SK-N-SH treated with all-trans-retinoic acid at 6 μM for 48 hours (cell line): Measurements from ENCODE around the gene EPHB2.
A peak's percentile ranks its signal among the peaks of the same experiment; 100 is the strongest.

Source experiments
- ATAC-seq: fragments of 200-7000 bp; cut with Tn5 transposase; 3 replicates; pipeline ENCODE4 v1.9.1; 2020; ENCODE audit warnings: mild to moderate bottlenecking, moderate library complexity
- ARNTL ChIP-seq: fragments of 450-650 bp; formaldehyde crosslinking; IDR thresholded peaks from 2 replicates; pipeline ENCODE4 v1.5.0; 2020; ENCODE audit warnings: low read depth, mild to moderate bottlenecking, moderate library complexity, borderline replicate concordance
- BACH2 ChIP-seq: fragments of 250-450 bp; sonication (Bioruptor Pico); IDR thresholded peaks from 2 replicates; pipeline ENCODE4 v1.9.0; 2021; ENCODE audit warnings: mild to moderate bottlenecking, borderline replicate concordance
- CREB5 ChIP-seq: fragments of 250-450 bp; sonication (Bioruptor Pico); IDR thresholded peaks from 2 replicates; pipeline ENCODE4 v1.5.1; 2020; ENCODE audit warnings: low read depth, mild to moderate bottlenecking, moderate library complexity
- CSDC2 ChIP-seq: fragments of 250-450 bp; sonication (Bioruptor Pico); IDR thresholded peaks from 2 replicates; pipeline ENCODE4 v1.5.0; 2020; ENCODE audit warnings: mild to moderate bottlenecking, moderate library complexity
- ESRRG ChIP-seq: fragments of 250-450 bp; sonication (Bioruptor Pico); IDR thresholded peaks from 2 replicates; pipeline ENCODE4 v1.6.1; 2021; ENCODE audit warnings: mild to moderate bottlenecking
- GLIS3 ChIP-seq: fragments of 250-450 bp; sonication (Bioruptor Pico); IDR thresholded peaks from 2 replicates; pipeline ENCODE4 v1.5.0; 2020; ENCODE audit warnings: mild to moderate bottlenecking, moderate library complexity
- ISL1 ChIP-seq: fragments of 250-450 bp; sonication (Bioruptor Pico); IDR thresholded peaks from 2 replicates; pipeline ENCODE4 v2.1.2; 2022; ENCODE audit warnings: mild to moderate bottlenecking, moderate library complexity
- OSR1 ChIP-seq: fragments of 250-450 bp; sonication (Bioruptor Pico); IDR thresholded peaks from 2 replicates; pipeline ENCODE4 v1.8.0; 2022; ENCODE audit warnings: moderate library complexity, mild to moderate bottlenecking, inconsistent platforms
- PPARA ChIP-seq: fragments of 250-450 bp; sonication (Bioruptor Pico); IDR thresholded peaks from 2 replicates; pipeline ENCODE4 v1.5.0; 2020; ENCODE audit warnings: mild to moderate bottlenecking, borderline replicate concordance
- RARB ChIP-seq: fragments of 250-450 bp; sonication (Bioruptor Pico); IDR thresholded peaks from 2 replicates; pipeline ENCODE4 v1.8.0; 2021; ENCODE audit warnings: mild to moderate bottlenecking, moderate library complexity
- SNAI2 ChIP-seq: fragments of 250-450 bp; sonication (Bioruptor Pico); IDR thresholded peaks from 2 replicates; pipeline ENCODE4 v1.5.0; 2020; ENCODE audit warnings: mild to moderate bottlenecking, moderate library complexity
- TCF4 ChIP-seq: fragments of 250-450 bp; sonication (Bioruptor Pico); IDR thresholded peaks from 2 replicates; pipeline ENCODE4 v1.8.0; 2021; ENCODE audit warnings: mild to moderate bottlenecking, moderate library complexity, borderline replicate concordance
- TOX ChIP-seq: fragments of 250-450 bp; sonication (Bioruptor Pico); IDR thresholded peaks from 2 replicates; pipeline ENCODE4 v1.8.0; 2021; ENCODE audit warnings: mild to moderate bottlenecking, moderate library complexity, borderline replicate concordance
- TSHZ2 ChIP-seq: fragments of 250-450 bp; sonication (Bioruptor Pico); IDR thresholded peaks from 2 replicates; pipeline ENCODE4 v1.5.0; 2020; ENCODE audit warnings: mild to moderate bottlenecking, moderate library complexity
- ZC3H10 ChIP-seq: fragments of 250-450 bp; sonication (Bioruptor Pico); IDR thresholded peaks from 2 replicates; pipeline ENCODE4 v1.5.1; 2021; ENCODE audit warnings: mild to moderate bottlenecking, moderate library complexity
- ZFP3 ChIP-seq: fragments of 250-450 bp; sonication (Bioruptor Pico); IDR thresholded peaks from 2 replicates; pipeline ENCODE4 v1.5.0; 2020; ENCODE audit warnings: mild to moderate bottlenecking, moderate library complexity
- ZFP30 ChIP-seq: fragments of 450-650 bp; formaldehyde crosslinking; IDR thresholded peaks from 2 replicates; pipeline ENCODE4 v1.5.0; 2022; ENCODE audit warnings: mild to moderate bottlenecking, moderate library complexity
- ZNF565 ChIP-seq: fragments of 450-650 bp; formaldehyde crosslinking; conservative IDR thresholded peaks from 2 replicates; pipeline ENCODE4 v1.5.0; 2020; ENCODE audit warnings: low read depth, mild to moderate bottlenecking, moderate library complexity
- ZNF70 ChIP-seq: fragments of 450-650 bp; formaldehyde crosslinking; IDR thresholded peaks from 2 replicates; pipeline ENCODE4 v1.5.0; 2020; ENCODE audit warnings: mild to moderate bottlenecking, moderate library complexity
- ZNF8 ChIP-seq: fragments of 450-650 bp; formaldehyde crosslinking; IDR thresholded peaks from 2 replicates; pipeline ENCODE4 v1.5.0; 2020; ENCODE audit warnings: mild to moderate bottlenecking, moderate library complexity
- TF ChIP-seq, protein P1 (sequence below): fragments of 250-450 bp; sonication (Bioruptor Pico); IDR thresholded peaks from 2 replicates; pipeline ENCODE4 v1.8.0; 2021; ENCODE audit warnings: low read depth, mild to moderate bottlenecking, moderate library complexity, borderline replicate concordance
- TF ChIP-seq, protein P2 (sequence below): fragments of 250-450 bp; sonication (Bioruptor Pico); IDR thresholded peaks from 2 replicates; pipeline ENCODE4 v1.5.1; 2021; ENCODE audit warnings: mild to moderate bottlenecking, moderate library complexity

The EPHB2 gene

DNA sequence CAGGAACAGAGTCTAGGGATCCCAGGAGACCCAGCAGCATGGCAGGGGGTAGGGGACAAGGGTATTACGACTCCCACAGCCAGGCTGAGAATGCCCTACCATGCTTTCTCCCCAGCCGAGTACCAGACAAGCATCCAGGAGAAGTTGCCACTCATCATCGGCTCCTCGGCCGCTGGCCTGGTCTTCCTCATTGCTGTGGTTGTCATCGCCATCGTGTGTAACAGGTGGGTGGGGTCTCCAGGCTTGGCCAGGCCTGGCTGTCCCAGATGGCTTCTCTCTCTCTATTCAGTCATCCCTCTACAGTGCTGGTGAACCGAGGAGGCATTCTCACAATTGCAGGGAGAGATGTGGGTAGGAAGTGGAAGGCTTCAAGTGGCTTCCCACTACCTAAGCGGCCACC is 184.7 kb downstream of the EPHB2 start:
- ATAC-seq = no peak
- TF ChIP-seq ARNTL (CRISPR knock-in tag) (no peak), OSR1 (no peak), ZNF565 (CRISPR knock-in tag) (no peak), ESRRG (CRISPR knock-in tag) (no peak)

- ATAC-seq = no peak; the same call in 2 of the 3 replicates
- TF ChIP-seq RARB (CRISPR knock-in tag) = no peak
- TF ChIP-seq ESRRG (CRISPR knock-in tag) = no peak
- no peak for TF ChIP-seq SNAI2 (CRISPR knock-in tag)
- TF ChIP-seq ZFP30 (CRISPR knock-in tag) = no peak
- no peak for TF ChIP-seq CREB5 (CRISPR knock-in tag)
- no peak for TF ChIP-seq TCF4 (CRISPR knock-in tag)
- TF ChIP-seq, protein P1, sequence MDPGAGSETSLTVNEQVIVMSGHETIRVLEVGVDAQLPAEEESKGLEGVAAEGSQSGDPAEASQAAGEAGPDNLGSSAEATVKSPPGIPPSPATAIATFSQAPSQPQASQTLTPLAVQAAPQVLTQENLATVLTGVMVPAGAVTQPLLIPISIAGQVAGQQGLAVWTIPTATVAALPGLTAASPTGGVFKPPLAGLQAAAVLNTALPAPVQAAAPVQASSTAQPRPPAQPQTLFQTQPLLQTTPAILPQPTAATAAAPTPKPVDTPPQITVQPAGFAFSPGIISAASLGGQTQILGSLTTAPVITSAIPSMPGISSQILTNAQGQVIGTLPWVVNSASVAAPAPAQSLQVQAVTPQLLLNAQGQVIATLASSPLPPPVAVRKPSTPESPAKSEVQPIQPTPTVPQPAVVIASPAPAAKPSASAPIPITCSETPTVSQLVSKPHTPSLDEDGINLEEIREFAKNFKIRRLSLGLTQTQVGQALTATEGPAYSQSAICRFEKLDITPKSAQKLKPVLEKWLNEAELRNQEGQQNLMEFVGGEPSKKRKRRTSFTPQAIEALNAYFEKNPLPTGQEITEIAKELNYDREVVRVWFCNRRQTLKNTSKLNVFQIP (CRISPR knock-in tag) = no peak
- no peak for TF ChIP-seq ZFP3
- no peak for TF ChIP-seq PPARA (CRISPR knock-in tag)
- TF ChIP-seq ARNTL (CRISPR knock-in tag) = no peak
- TF ChIP-seq TOX (CRISPR knock-in tag) = no peak
- TF ChIP-seq ZNF8 (CRISPR knock-in tag) = no peak
- TF ChIP-seq BACH2 = no peak
- TF ChIP-seq ZNF565 (CRISPR knock-in tag) = no peak
- no peak for TF ChIP-seq CSDC2
- no peak for TF ChIP-seq ISL1 (CRISPR knock-in tag)
- TF ChIP-seq ZC3H10 (CRISPR knock-in tag) = no peak
Observed at GRCh38 chr1:22896184-22896583, 185.5 kb downstream of the EPHB2 start.

GRCh38 chr1:22900451-22900850 is 189.8 kb downstream of the EPHB2 start:
- no peak for ATAC-seq
- TF ChIP-seq ISL1 (CRISPR knock-in tag) (no peak), GLIS3 (no peak), ZC3H10 (CRISPR knock-in tag) (no peak), TOX (CRISPR knock-in tag) (no peak), PPARA (CRISPR knock-in tag) (no peak), ZFP3 (no peak), BACH2 (no peak), ZNF8 (CRISPR knock-in tag) (no peak), CSDC2 (no peak), ZNF565 (CRISPR knock-in tag) (no peak), CREB5 (CRISPR knock-in tag) (no peak), OSR1 (no peak)

GRCh38 chr1:22903113-22903512 is 192.5 kb downstream of the EPHB2 start:
- ATAC-seq = peak; percentile 54; the same call in 2 of the 3 replicates
- no peak for TF ChIP-seq ZFP3
- no peak for TF ChIP-seq ZNF70 (CRISPR knock-in tag)
- TF ChIP-seq GLIS3 = no peak
- TF ChIP-seq BACH2 = no peak
- TF ChIP-seq TSHZ2 (CRISPR knock-in tag) = no peak
- TF ChIP-seq, protein P1 (CRISPR knock-in tag) = no peak
- TF ChIP-seq, protein P2, sequence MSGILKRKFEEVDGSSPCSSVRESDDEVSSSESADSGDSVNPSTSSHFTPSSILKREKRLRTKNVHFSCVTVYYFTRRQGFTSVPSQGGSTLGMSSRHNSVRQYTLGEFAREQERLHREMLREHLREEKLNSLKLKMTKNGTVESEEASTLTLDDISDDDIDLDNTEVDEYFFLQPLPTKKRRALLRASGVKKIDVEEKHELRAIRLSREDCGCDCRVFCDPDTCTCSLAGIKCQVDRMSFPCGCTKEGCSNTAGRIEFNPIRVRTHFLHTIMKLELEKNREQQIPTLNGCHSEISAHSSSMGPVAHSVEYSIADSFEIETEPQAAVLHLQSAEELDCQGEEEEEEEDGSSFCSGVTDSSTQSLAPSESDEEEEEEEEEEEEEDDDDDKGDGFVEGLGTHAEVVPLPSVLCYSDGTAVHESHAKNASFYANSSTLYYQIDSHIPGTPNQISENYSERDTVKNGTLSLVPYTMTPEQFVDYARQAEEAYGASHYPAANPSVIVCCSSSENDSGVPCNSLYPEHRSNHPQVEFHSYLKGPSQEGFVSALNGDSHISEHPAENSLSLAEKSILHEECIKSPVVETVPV (CRISPR knock-in tag) = no peak
- TF ChIP-seq CREB5 (CRISPR knock-in tag) = no peak
- TF ChIP-seq ISL1 (CRISPR knock-in tag) = no peak
- TF ChIP-seq TOX (CRISPR knock-in tag) = no peak
- no peak for TF ChIP-seq SNAI2 (CRISPR knock-in tag)
- no peak for TF ChIP-seq ZNF565 (CRISPR knock-in tag)
- no peak for TF ChIP-seq ZC3H10 (CRISPR knock-in tag)
- no peak for TF ChIP-seq RARB (CRISPR knock-in tag)
- no peak for TF ChIP-seq CSDC2
- TF ChIP-seq PPARA (CRISPR knock-in tag) = no peak
- TF ChIP-seq OSR1 = no peak
- no peak for TF ChIP-seq TCF4 (CRISPR knock-in tag)
- TF ChIP-seq ARNTL (CRISPR knock-in tag) = no peak
- TF ChIP-seq ESRRG (CRISPR knock-in tag) = no peak
- TF ChIP-seq, all 23 proteins: peak for 0
